ENCODE data around the gene RCBTB1. TPM values are rescaled to one million over a fixed set of nuclear protein-coding genes. Genes with fewer than 3 reads are reported as not detected.
A peak's percentile ranks its signal among the peaks of the same experiment; 100 is the strongest.

RCBTB1 gene
- total and polyA plus RNA-seq, 3 experiments from 2014 or later, result 7.3 to 21.2 (median 19.3) TPM

GRCh38 chr13:49517461-49517860 lies 67.9 kb downstream of the RCBTB1 start:
- no peaks in the 10 kb centered on the region for H3K9me3 Mint-ChIP-seq
- no peak for DNase-seq
- H3K27me3 Mint-ChIP-seq, result no peaks in the 10 kb centered on the region
- no peaks in the 10 kb centered on the region for H3K4me1 ChIP-seq (ENCODE audit: insufficient read depth, low read length)
- no peak overlapping the region for H3K4me3 ChIP-seq (ENCODE audit: low read length)
- H3K4me3 Mint-ChIP-seq, result no peak overlapping the region
- no peaks in the 10 kb centered on the region for H3K9me3 ChIP-seq (ENCODE audit: low read length)
- peaks cover 0 to 87% (median 29%) of the 10 kb centered on the region in 3 donors for H3K36me3 Mint-ChIP-seq
- no peaks in the 10 kb centered on the region for H3K27me3 ChIP-seq (ENCODE audit: insufficient read depth, low read length, poor library complexity, severe bottlenecking)
- CTCF ChIA-PET, result no interaction called here
- H3K4me1 Mint-ChIP-seq, result peaks cover 17 to 25% (median 22%) of the 10 kb centered on the region in 3 donors
- H3K27ac ChIP-seq (ENCODE audit: low read depth, low read length), result no peak overlapping the region
- peaks cover 31% of the 10 kb centered on the region for H3K36me3 ChIP-seq (ENCODE audit: insufficient read depth, low read length)
- H3K27ac Mint-ChIP-seq, result peak overlapping the region in 1 of 8 donors; percentile 52
- POLR2A ChIA-PET, result no interaction called here

- Histone ChIP-seq H3K4me1 (ENCODE audit: insufficient read depth, low read length) (no peaks in the 10 kb centered on the region), H3K9me3 (ENCODE audit: low read length) (no peaks in the 10 kb centered on the region), H3K4me3 (ENCODE audit: low read length) (no peak overlapping the region), H3K27me3 (ENCODE audit: insufficient read depth, low read length, poor library complexity, severe bottlenecking) (no peaks in the 10 kb centered on the region), H3K27ac (ENCODE audit: low read depth, low read length) (no peak overlapping the region), H3K36me3 (ENCODE audit: insufficient read depth, low read length) (peaks cover 28% of the 10 kb centered on the region)
- H3K27ac Mint-ChIP-seq, result peak overlapping the region in 2 of 8 donors; percentile 20 to 78
- CTCF ChIA-PET, result interaction anchor here (0.7 to 1.3 kb wide), 2 partner anchors 9 to 90 kb away, joined by 3 to 4 read pairs; no protein-coding TSS in a partner anchor
- DNase-seq, result no peak
- no peaks in the 10 kb centered on the region for H3K27me3 Mint-ChIP-seq
- H3K4me3 Mint-ChIP-seq, result no peak overlapping the region
- H3K9me3 Mint-ChIP-seq, result no peaks in the 10 kb centered on the region
- peaks cover 0 to 86% (median 29%) of the 10 kb centered on the region in 3 donors for H3K36me3 Mint-ChIP-seq
- H3K4me1 Mint-ChIP-seq, result peaks cover 21 to 35% (median 32%) of the 10 kb centered on the region in 3 donors
- POLR2A ChIA-PET, result interaction anchor here (2.0 kb wide), 1 partner anchor 73 kb away, joined by 7 read pairs; the partner anchor contains the start of genes CAB39L and SETDB2
Measured at GRCh38 chr13:49516467-49516866, 68.9 kb downstream of the RCBTB1 start.

GRCh38 chr13:49512578-49512977 lies 72.8 kb downstream of the RCBTB1 start:
- CTCF ChIA-PET, result no interaction called here
- Mint-ChIP-seq H3K36me3 (peaks cover 6 to 76% (median 27%) of the 10 kb centered on the region in 3 donors), H3K4me3 (no peak overlapping the region), H3K9me3 (no peaks in the 10 kb centered on the region), H3K27me3 (no peaks in the 10 kb centered on the region), H3K4me1 (peaks cover 32 to 53% (median 50%) of the 10 kb centered on the region in 3 donors), H3K27ac (peak overlapping the region in 3 of 8 donors; percentile 2 to 47 (median 24))
- Histone ChIP-seq H3K36me3 (ENCODE audit: insufficient read depth, low read length) (peaks cover 15% of the 10 kb centered on the region), H3K9me3 (ENCODE audit: low read length) (no peaks in the 10 kb centered on the region), H3K4me3 (ENCODE audit: low read length) (no peak overlapping the region), H3K27ac (ENCODE audit: low read depth, low read length) (no peak overlapping the region), H3K4me1 (ENCODE audit: insufficient read depth, low read length) (no peaks in the 10 kb centered on the region), H3K27me3 (ENCODE audit: insufficient read depth, low read length, poor library complexity, severe bottlenecking) (no peaks in the 10 kb centered on the region)
- POLR2A ChIA-PET, result interaction anchor here (1.4 kb wide), 1 partner anchor 69 kb away, joined by 3 read pairs; the partner anchor contains the start of genes CAB39L and SETDB2
- no peak for DNase-seq

GRCh38 chr13:49503951-49504350 lies 81.4 kb downstream of the RCBTB1 start:
- no peak overlapping the region for H3K4me3 ChIP-seq (ENCODE audit: low read length)
- Mint-ChIP-seq H3K9me3 (no peaks in the 10 kb centered on the region), H3K4me3 (no peak overlapping the region), H3K27ac (peak overlapping the region in 2 of 8 donors; percentile 13 to 28), H3K36me3 (peaks cover 4 to 54% (median 17%) of the 10 kb centered on the region in 3 donors), H3K27me3 (no peaks in the 10 kb centered on the region), H3K4me1 (peaks cover 39 to 63% (median 59%) of the 10 kb centered on the region in 3 donors)
- ChIA-PET CTCF (no interaction called here), POLR2A (no interaction called here)
- H3K4me1 ChIP-seq (ENCODE audit: insufficient read depth, low read length), result peaks cover 17% of the 10 kb centered on the region
- peaks cover 5% of the 10 kb centered on the region for H3K36me3 ChIP-seq (ENCODE audit: insufficient read depth, low read length)
- H3K9me3 ChIP-seq (ENCODE audit: low read length), result no peaks in the 10 kb centered on the region
- H3K27ac ChIP-seq (ENCODE audit: low read depth, low read length), result no peak overlapping the region
- DNase-seq, result no peak
- H3K27me3 ChIP-seq (ENCODE audit: insufficient read depth, low read length, poor library complexity, severe bottlenecking), result no peaks in the 10 kb centered on the region

- H3K4me1 Mint-ChIP-seq, result peaks cover 47 to 73% (median 69%) of the 10 kb centered on the region in 3 donors
- no peaks in the 10 kb centered on the region for H3K27me3 Mint-ChIP-seq
- H3K4me1 ChIP-seq (ENCODE audit: insufficient read depth, low read length), result peaks cover 20% of the 10 kb centered on the region
- H3K27ac ChIP-seq (ENCODE audit: low read depth, low read length), result no peak overlapping the region
- H3K36me3 Mint-ChIP-seq, result peaks cover 4 to 53% (median 18%) of the 10 kb centered on the region in 3 donors
- H3K27ac Mint-ChIP-seq, result peak overlapping the region in 7 of 8 donors; percentile 14 to 88 (median 28)
- no peaks in the 10 kb centered on the region for H3K9me3 ChIP-seq (ENCODE audit: low read length)
- CTCF ChIA-PET, result no interaction called here
- no peaks in the 10 kb centered on the region for H3K9me3 Mint-ChIP-seq
- POLR2A ChIA-PET, result no interaction called here
- H3K36me3 ChIP-seq (ENCODE audit: insufficient read depth, low read length), result peaks cover 5% of the 10 kb centered on the region
- H3K4me3 Mint-ChIP-seq, result peak overlapping the region in 1 of 7 donors; percentile 9
- DNase-seq, result no peak
- no peak overlapping the region for H3K4me3 ChIP-seq (ENCODE audit: low read length)
- H3K27me3 ChIP-seq (ENCODE audit: insufficient read depth, low read length, poor library complexity, severe bottlenecking), result no peaks in the 10 kb centered on the region
Measured at GRCh38 chr13:49502954-49503353, 82.4 kb downstream of the RCBTB1 start.

GRCh38 chr13:49499889-49500660 lies 85.3 kb downstream of the RCBTB1 start:
- Mint-ChIP-seq H3K9me3 (no peaks in the 10 kb centered on the region), H3K27ac (peak overlapping the region; percentile 52 to 99 (median 84)), H3K4me1 (peaks cover 52 to 70% (median 67%) of the 10 kb centered on the region in 3 donors), H3K36me3 (peaks cover 3 to 50% (median 14%) of the 10 kb centered on the region in 3 donors), H3K4me3 (peak overlapping the region in 6 of 7 donors; percentile 5 to 54 (median 26)), H3K27me3 (no peaks in the 10 kb centered on the region)
- no peak for DNase-seq
- POLR2A ChIA-PET, result interaction anchor here (0.6 kb wide), 1 partner anchor 236 kb away, joined by 4 read pairs; no protein-coding TSS in a partner anchor
- CTCF ChIA-PET, result interaction anchor here (0.6 kb wide), 1 partner anchor 33 kb away, joined by 3 read pairs; no protein-coding TSS in a partner anchor
- H3K27ac ChIP-seq (ENCODE audit: low read depth, low read length), result no peak overlapping the region
- no peak overlapping the region for H3K4me3 ChIP-seq (ENCODE audit: low read length)
- no peaks in the 10 kb centered on the region for H3K9me3 ChIP-seq (ENCODE audit: low read length)
- H3K27me3 ChIP-seq (ENCODE audit: insufficient read depth, low read length, poor library complexity, severe bottlenecking), result no peaks in the 10 kb centered on the region
- peaks cover 5% of the 10 kb centered on the region for H3K36me3 ChIP-seq (ENCODE audit: insufficient read depth, low read length)
- peaks cover 38% of the 10 kb centered on the region for H3K4me1 ChIP-seq (ENCODE audit: insufficient read depth, low read length)

GRCh38 chr13:49498206-49498605 lies 87.2 kb downstream of the RCBTB1 start:
- Mint-ChIP-seq H3K4me3 (peak overlapping the region in 3 of 7 donors; percentile 0 to 96 (median 12)), H3K27me3 (no peaks in the 10 kb centered on the region), H3K27ac (peak overlapping the region; percentile 21 to 99 (median 95)), H3K4me1 (peaks cover 48 to 74% (median 59%) of the 10 kb centered on the region in 3 donors), H3K9me3 (no peaks in the 10 kb centered on the region), H3K36me3 (peaks cover 3 to 40% (median 12%) of the 10 kb centered on the region in 3 donors)
- Histone ChIP-seq H3K9me3 (ENCODE audit: low read length) (no peaks in the 10 kb centered on the region), H3K36me3 (ENCODE audit: insufficient read depth, low read length) (peaks cover 5% of the 10 kb centered on the region), H3K4me3 (ENCODE audit: low read length) (no peak overlapping the region), H3K27ac (ENCODE audit: low read depth, low read length) (no peak overlapping the region), H3K27me3 (ENCODE audit: insufficient read depth, low read length, poor library complexity, severe bottlenecking) (no peaks in the 10 kb centered on the region), H3K4me1 (ENCODE audit: insufficient read depth, low read length) (peaks cover 44% of the 10 kb centered on the region)
- CTCF ChIA-PET, result no interaction called here
- DNase-seq, result no peak
- POLR2A ChIA-PET, result no interaction called here

GRCh38 chr13:49497272-49497671 lies 88.1 kb downstream of the RCBTB1 start:
- CTCF ChIA-PET, result no interaction called here
- H3K27me3 Mint-ChIP-seq, result no peaks in the 10 kb centered on the region
- H3K36me3 ChIP-seq (ENCODE audit: insufficient read depth, low read length), result peaks cover 5% of the 10 kb centered on the region
- peak overlapping the region; percentile 88 to 99 (median 95) for H3K27ac Mint-ChIP-seq
- H3K27me3 ChIP-seq (ENCODE audit: insufficient read depth, low read length, poor library complexity, severe bottlenecking), result no peaks in the 10 kb centered on the region
- H3K4me3 Mint-ChIP-seq, result peak overlapping the region; percentile 86 to 97 (median 89)
- H3K4me1 Mint-ChIP-seq, result peaks cover 44 to 66% (median 51%) of the 10 kb centered on the region in 3 donors
- peaks cover 44% of the 10 kb centered on the region for H3K4me1 ChIP-seq (ENCODE audit: insufficient read depth, low read length)
- H3K4me3 ChIP-seq (ENCODE audit: low read length), result no peak overlapping the region
- DNase-seq, result no peak
- H3K9me3 Mint-ChIP-seq, result no peaks in the 10 kb centered on the region
- peaks cover 3 to 34% (median 12%) of the 10 kb centered on the region in 3 donors for H3K36me3 Mint-ChIP-seq
- POLR2A ChIA-PET, result interaction anchor here (0.7 to 2.2 kb wide), 2 partner anchors 53 to 87 kb away, joined by 6 to 67 read pairs; partner anchors contain the start of genes CAB39L and SETDB2
- H3K9me3 ChIP-seq (ENCODE audit: low read length), result no peaks in the 10 kb centered on the region
- H3K27ac ChIP-seq (ENCODE audit: low read depth, low read length), result peak overlapping the region; percentile 84

All from CD8-positive, alpha-beta memory T cell (primary cell).